Measurements from ENCODE around the gene RETSAT. TPM values are rescaled to one million over a fixed set of nuclear protein-coding genes. Genes with fewer than 3 reads are reported as not detected.
"Not testable (repeated sequence)": the region's sequence is repeated elsewhere in the genome, so short reads cannot be mapped to it uniquely, and the experiment has no call there.

RETSAT gene
- total RNA-seq, 1 donor from 2014 or later = 20.6 TPM

DNA sequence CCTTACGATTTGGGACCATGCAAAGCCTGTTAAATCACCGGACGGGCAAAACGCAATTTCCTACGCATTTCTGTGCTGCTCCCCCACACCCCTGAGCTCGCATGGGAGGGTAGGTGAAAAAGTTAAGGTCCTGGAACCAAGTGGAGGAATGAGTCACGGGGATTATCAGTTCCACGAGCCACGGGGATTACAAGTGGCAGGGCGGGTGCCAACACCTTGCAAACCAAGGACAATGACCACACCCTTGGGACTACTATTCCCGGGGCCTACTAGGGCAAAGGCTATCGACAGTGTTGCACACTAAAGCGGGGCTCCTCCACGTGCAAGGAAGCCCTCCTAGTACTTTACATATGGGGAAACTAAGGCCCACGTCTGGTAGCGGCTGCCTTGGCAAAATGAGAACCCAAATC is 447 bp downstream of the RETSAT start:
- peak in 1 of 2 donors; percentile 75 for DNase-seq (ENCODE audit: low spot score in 2 of 2)
- Histone ChIP-seq H3K27me3 (no peaks in the 10 kb centered on the region), H3K4me1 (peaks cover 11 to 13% of the 10 kb centered on the region in 2 donors), H3K36me3 (peaks cover 24 to 30% of the 10 kb centered on the region in 2 donors), H3K27ac (peak overlapping the region; percentile 56 to 69), H3K4me3 (peak overlapping the region; percentile 81 to 83), H3K9me3 (no peaks in the 10 kb centered on the region)
- TF ChIP-seq, protein P1, sequence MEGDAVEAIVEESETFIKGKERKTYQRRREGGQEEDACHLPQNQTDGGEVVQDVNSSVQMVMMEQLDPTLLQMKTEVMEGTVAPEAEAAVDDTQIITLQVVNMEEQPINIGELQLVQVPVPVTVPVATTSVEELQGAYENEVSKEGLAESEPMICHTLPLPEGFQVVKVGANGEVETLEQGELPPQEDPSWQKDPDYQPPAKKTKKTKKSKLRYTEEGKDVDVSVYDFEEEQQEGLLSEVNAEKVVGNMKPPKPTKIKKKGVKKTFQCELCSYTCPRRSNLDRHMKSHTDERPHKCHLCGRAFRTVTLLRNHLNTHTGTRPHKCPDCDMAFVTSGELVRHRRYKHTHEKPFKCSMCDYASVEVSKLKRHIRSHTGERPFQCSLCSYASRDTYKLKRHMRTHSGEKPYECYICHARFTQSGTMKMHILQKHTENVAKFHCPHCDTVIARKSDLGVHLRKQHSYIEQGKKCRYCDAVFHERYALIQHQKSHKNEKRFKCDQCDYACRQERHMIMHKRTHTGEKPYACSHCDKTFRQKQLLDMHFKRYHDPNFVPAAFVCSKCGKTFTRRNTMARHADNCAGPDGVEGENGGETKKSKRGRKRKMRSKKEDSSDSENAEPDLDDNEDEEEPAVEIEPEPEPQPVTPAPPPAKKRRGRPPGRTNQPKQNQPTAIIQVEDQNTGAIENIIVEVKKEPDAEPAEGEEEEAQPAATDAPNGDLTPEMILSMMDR (IDR thresholded peaks at IDR 0.05) = no peak
- intact Hi-C loops (cut with DNase I) = loop anchor here (1.0 to 2.0 kb wide), 2 partner anchors 26 to 65 kb away; partner anchors contain the start of gene SH2D6

DNA sequence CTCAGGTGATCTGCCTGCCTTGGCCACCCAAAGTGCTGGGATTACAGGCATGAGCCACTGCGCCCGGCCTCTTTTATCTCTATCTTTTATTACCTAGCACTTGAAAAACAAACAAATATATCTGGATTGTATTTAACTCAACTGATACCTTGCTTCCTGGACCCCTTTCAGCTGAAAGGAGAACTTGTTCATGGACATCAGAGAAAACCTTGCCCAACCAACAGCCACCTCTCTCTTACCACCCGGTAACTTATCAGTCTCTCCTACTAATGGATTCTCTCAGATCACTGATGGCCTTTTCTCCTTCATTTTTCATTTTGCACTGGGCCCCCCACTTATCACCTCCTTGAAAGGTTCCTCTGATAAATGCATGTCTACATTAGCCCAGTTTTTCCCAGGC is 6.7 kb downstream of the RETSAT start:
- Histone ChIP-seq H3K27ac (no peak overlapping the region), H3K4me3 (no peak overlapping the region), H3K4me1 (no peaks in the 10 kb centered on the region), H3K27me3 (no peaks in the 10 kb centered on the region), H3K36me3 (peaks cover 50 to 71% of the 10 kb centered on the region in 2 donors), H3K9me3 (no peaks in the 10 kb centered on the region)
- intact Hi-C loops (cut with DNase I) = no loop called here
- DNase-seq (ENCODE audit: low spot score in 2 of 2) = no peak
- TF ChIP-seq, protein P1 (IDR thresholded peaks at IDR 0.05) = no peak

DNA sequence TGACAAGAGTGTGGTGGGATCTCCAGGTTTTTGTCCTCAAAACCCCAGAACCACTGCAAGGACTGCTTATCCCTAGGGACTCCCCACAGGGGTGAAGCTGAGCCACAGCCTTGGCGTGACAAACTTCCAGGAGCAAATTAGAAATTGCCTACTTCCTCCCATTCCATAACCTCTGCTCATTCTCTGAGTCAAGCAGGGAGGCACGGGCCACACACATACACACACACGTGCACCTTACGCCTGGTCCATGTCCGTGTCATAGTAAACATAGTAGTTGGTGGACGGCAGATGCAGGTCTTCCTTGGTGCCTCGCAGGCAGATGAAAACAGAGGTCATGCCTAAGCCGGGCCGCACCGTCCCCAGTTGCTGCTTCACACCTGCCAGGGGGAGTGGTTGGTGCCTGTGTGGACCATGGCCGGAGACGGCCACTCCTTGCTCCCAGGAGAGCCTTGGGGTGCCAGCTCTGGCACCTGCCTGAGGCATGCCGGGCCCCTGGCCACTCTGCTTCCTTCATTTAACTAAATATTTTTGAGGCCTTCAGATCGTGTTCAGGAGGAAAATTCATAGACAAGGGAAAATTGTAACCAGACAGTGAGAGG is 9.9 kb downstream of the RETSAT start:
- Histone ChIP-seq H3K9me3 (no peaks in the 10 kb centered on the region), H3K4me3 (no peak overlapping the region), H3K27ac (no peak overlapping the region), H3K27me3 (no peaks in the 10 kb centered on the region), H3K36me3 (peaks cover 33 to 52% of the 10 kb centered on the region in 2 donors), H3K4me1 (peaks cover 0 to 6% of the 10 kb centered on the region in 2 donors)
- intact Hi-C loops (cut with DNase I) = no loop called here
- DNase-seq (ENCODE audit: low spot score in 2 of 2) = no peak
- TF ChIP-seq, protein P1 (IDR thresholded peaks at IDR 0.05) = no peak

DNA sequence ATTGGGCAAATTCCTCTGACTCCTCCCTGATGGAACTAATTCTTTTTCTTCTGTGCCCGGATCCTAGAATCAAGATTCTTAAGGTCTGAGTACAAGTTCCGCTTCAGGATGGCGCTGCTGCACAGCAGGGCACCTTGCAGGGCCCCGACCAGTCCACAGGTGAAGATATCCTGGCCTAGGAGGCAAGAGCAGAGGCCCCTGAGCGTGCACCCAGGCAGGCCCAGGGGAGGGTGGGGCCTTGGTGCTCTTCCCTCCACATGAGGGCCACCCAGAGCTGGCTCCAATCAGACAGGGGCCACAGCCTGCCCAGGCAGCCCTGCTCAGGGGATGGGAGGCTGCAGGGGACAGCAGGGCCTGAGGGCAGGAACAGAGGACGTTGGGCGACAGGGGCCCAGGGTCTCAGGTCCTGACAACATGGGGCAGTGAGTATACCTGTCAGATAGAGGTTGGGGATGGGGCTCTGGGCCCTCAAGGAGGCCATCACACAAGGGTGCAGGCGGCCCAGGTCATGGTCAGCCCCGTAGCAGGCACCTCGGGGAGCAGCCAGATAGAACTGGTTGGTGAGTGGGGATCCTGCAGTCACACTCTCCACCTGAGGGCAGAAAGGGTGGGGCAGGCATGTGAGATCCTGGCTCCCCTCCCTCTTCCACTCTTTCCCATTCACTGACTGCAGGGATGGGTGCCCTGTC is 11.0 kb downstream of the RETSAT start:
- H3K27me3 ChIP-seq; H3K4me3 ChIP-seq; H3K9me3 ChIP-seq; H3K27ac ChIP-seq; H3K4me1 ChIP-seq; intact Hi-C loops (cut with DNase I); DNase-seq (ENCODE audit: low spot score in 2 of 2): not testable (repeated sequence)
- H3K36me3 ChIP-seq = peaks cover 23 to 45% of the 10 kb centered on the region in 2 donors

DNA sequence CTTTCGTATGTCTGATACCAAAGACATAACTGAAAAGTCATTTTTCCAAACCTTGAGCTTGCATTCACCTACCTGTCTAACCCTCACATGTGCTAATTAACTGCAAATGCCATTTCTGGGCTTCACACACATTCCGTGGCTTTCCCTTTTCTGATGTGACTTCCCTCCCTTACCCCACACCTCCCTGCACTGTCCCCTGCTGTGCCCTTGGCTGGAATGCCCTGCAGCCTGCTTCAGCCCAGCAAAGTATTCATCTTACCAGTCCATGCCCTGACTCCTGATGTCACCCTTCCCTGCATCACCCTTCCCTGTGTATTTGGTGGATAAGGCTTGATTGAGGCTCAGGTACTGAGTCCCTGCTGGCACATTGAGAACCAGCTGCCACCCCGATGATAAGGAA is 12.2 kb downstream of the RETSAT start:
- H3K4me1 ChIP-seq = peaks cover 0 to 6% of the 10 kb centered on the region in 2 donors
- peaks cover 23 to 35% of the 10 kb centered on the region in 2 donors for H3K36me3 ChIP-seq
- no peak for DNase-seq (ENCODE audit: low spot score in 2 of 2)
- no peak overlapping the region for H3K4me3 ChIP-seq
- intact Hi-C loops (cut with DNase I) = no loop called here
- H3K27ac ChIP-seq = no peak overlapping the region
- no peaks in the 10 kb centered on the region for H3K9me3 ChIP-seq
- H3K27me3 ChIP-seq = no peaks in the 10 kb centered on the region
- TF ChIP-seq, protein P1 (IDR thresholded peaks at IDR 0.05) = no peak

DNA sequence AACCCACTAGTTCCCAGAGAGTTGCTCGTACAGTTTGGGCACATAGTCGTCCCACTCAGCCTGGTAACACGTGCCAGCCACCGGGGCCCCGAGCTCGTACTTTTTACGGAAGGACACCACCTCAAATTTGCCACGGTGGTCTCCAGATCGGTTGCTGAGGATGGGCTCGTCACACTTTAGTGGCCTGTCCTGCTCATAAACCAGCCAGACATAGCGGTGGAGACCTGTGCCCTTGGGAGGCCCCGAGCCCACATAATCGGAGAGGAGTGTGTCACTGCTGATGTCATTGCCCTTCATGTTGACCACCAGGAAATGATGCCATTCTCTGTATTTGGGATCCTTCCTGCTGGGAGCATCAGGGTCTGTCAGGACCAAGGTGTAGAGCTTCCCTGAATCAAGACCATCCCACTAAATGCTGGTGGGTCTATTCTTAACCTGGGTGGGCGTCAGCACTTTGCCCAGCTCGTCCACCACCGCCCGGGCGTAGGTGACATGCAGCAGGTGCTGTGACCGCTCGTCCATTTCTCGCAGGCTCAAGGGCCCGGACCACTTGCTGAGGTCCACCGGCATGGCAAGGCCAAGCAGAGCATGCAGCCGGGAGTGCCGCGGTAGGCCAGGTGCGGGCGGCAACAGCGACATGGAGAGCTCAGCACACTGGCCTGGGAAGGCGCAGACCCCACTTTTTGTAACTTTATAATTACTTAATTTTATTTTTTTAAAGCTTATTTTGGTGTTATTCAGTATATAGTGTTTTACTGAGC is 12.9 kb downstream of the RETSAT start:
- H3K4me3 ChIP-seq = no peak overlapping the region
- TF ChIP-seq, protein P1 (IDR thresholded peaks at IDR 0.05) = no peak
- DNase-seq (ENCODE audit: low spot score in 2 of 2) = no peak
- H3K27me3 ChIP-seq = no peaks in the 10 kb centered on the region
- peaks cover 0 to 6% of the 10 kb centered on the region in 2 donors for H3K4me1 ChIP-seq
- intact Hi-C loops (cut with DNase I) = no loop called here
- H3K27ac ChIP-seq = no peak overlapping the region
- H3K36me3 ChIP-seq = peaks cover 23 to 28% of the 10 kb centered on the region in 2 donors
- no peaks in the 10 kb centered on the region for H3K9me3 ChIP-seq

Measured in ascending aorta (tissue), 2 donors.